HEK293T (cell line): ENCODE measurements around the gene ACADSB.

Source experiments
- CTCF ChIA-PET: fragments of 350-600 bp; formaldehyde crosslinking; extraction: SDS; loops from one replicate; lab custom pipeline; 2021; ENCODE audit warnings: antibody characterized with exemption, inconsistent platforms; lab: Yijun Ruan, JAX
- POLR2A ChIA-PET: fragments of 350-600 bp; formaldehyde crosslinking; extraction: SDS; loops from one replicate; lab custom pipeline; 2020; ENCODE audit warnings: antibody characterized with exemption, inconsistent platforms; lab: Yijun Ruan, JAX
- DNase-seq: peaks from one replicate; pipeline ENCODE4 v3.0.0; 2012; ENCODE audit warnings: mixed read lengths; ENCODE audit errors: extremely low spot score
- ARNT ChIP-seq: fragments of 450-650 bp; IDR thresholded peaks from 2 replicates; pipeline ENCODE4 v1.6.1; 2017; ENCODE audit warnings: mild to moderate bottlenecking
- BHLHE40 ChIP-seq: fragments of 450-650 bp; IDR thresholded peaks from 2 replicates; pipeline ENCODE4 v1.6.1; 2016; ENCODE audit warnings: mild to moderate bottlenecking, moderate library complexity, borderline replicate concordance
- CTBP1 ChIP-seq: fragments of 450-650 bp; IDR thresholded peaks from 2 replicates; pipeline ENCODE4 v1.6.1; 2016; ENCODE audit warnings: borderline replicate concordance
- ELF4 ChIP-seq: fragments of 450-650 bp; IDR thresholded peaks from 2 replicates; pipeline ENCODE4 v1.6.1; 2017; ENCODE audit warnings: antibody characterized with exemption
- FOXA1 ChIP-seq: fragments of 450-650 bp; IDR thresholded peaks from 2 replicates; pipeline ENCODE4 v1.6.1; 2016; ENCODE audit warnings: mild to moderate bottlenecking
- FOXK2 ChIP-seq: fragments of 450-650 bp; IDR thresholded peaks from 2 replicates; pipeline ENCODE4 v1.6.1; 2016; ENCODE audit warnings: mild to moderate bottlenecking
- FOXM1 ChIP-seq: fragments of 450-650 bp; IDR thresholded peaks from 2 replicates; pipeline ENCODE4 v1.6.1; 2017; ENCODE audit warnings: mild to moderate bottlenecking, borderline replicate concordance
- HDGF ChIP-seq: fragments of 450-650 bp; IDR thresholded peaks from 2 replicates; pipeline ENCODE4 v1.6.1; 2017; ENCODE audit warnings: antibody characterized with exemption, borderline replicate concordance
- L3MBTL2 ChIP-seq: fragments of 450-650 bp; conservative IDR thresholded peaks from 2 replicates; pipeline ENCODE4 v1.6.1; 2016; ENCODE audit warnings: mild to moderate bottlenecking
- LEF1 ChIP-seq: fragments of 450-650 bp; IDR thresholded peaks from 2 replicates; pipeline ENCODE4 v1.6.1; 2017; ENCODE audit warnings: mild to moderate bottlenecking, borderline replicate concordance
- NFRKB ChIP-seq: fragments of 450-650 bp; IDR thresholded peaks from 2 replicates; pipeline ENCODE4 v1.6.1; 2016; ENCODE audit warnings: mild to moderate bottlenecking, moderate library complexity
- PKNOX1 ChIP-seq: fragments of 450-650 bp; IDR thresholded peaks from 2 replicates; pipeline ENCODE4 v1.6.1; 2016
- SP1 ChIP-seq: fragments of 450-650 bp; IDR thresholded peaks from 2 replicates; pipeline ENCODE4 v1.6.1; 2017
- SUZ12 ChIP-seq: fragments of 450-650 bp; IDR thresholded peaks from 2 replicates; pipeline ENCODE4 v1.6.1; 2016; ENCODE audit warnings: mild to moderate bottlenecking
- TARDBP ChIP-seq: fragments of 450-650 bp; IDR thresholded peaks from 2 replicates; pipeline ENCODE4 v1.6.1; 2016
- ZNF384 ChIP-seq: fragments of 450-650 bp; IDR thresholded peaks from 2 replicates; pipeline ENCODE4 v1.6.1; 2016

ACADSB gene

GRCh38 chr10:122988501-122988900 lies 20.3 kb upstream of the ACADSB start:
- no peak for DNase-seq
- TF ChIP-seq NFRKB (no peak), ZNF384 (no peak), TARDBP (no peak)
- ChIA-PET POLR2A (no interaction called here), CTCF (no interaction called here)

- POLR2A ChIA-PET: interaction anchor here (1.0 to 1.7 kb wide), 2 partner anchors 10 to 18 kb away, joined by 4 to 5 read pairs; partner anchors contain the start of gene PSTK
- TF ChIP-seq SUZ12 (no peak), PKNOX1 (peak; percentile 39; the same call in 1 of the 2 replicates)
- CTCF ChIA-PET: interaction anchor here (0.6 kb wide), 1 partner anchor 562 kb away, joined by 3 read pairs; no protein-coding TSS in a partner anchor
Observed at GRCh38 chr10:122990278-122990677, 18.5 kb upstream of the ACADSB start.

GRCh38 chr10:122992031-122992585 lies 16.7 kb upstream of the ACADSB start:
- no peak for TF ChIP-seq HDGF
- no peak for TF ChIP-seq FOXK2
- no peak for TF ChIP-seq BHLHE40
- no peak for TF ChIP-seq NFRKB
- TF ChIP-seq ARNT: no peak
- TF ChIP-seq ZNF384: no peak
- no peak for TF ChIP-seq SUZ12
- TF ChIP-seq LEF1: no peak
- ChIA-PET POLR2A (interaction anchor here (1.8 kb wide), 1 partner anchor 12 kb away, joined by 8 read pairs; the partner anchor contains the start of gene PSTK), CTCF (no interaction called here)
- DNase-seq: no peak

More at GRCh38 chr10:122990278-122990677, 18.5 kb upstream of the ACADSB start:
- DNase-seq: no peak

- no peak for DNase-seq
- ChIA-PET POLR2A (no interaction called here), CTCF (no interaction called here)
- TF ChIP-seq HDGF (no peak), FOXA1 (no peak), L3MBTL2 (no peak), FOXM1 (no peak), ZNF384 (no peak), NFRKB (no peak), FOXK2 (no peak), PKNOX1 (no peak), ARNT (no peak), LEF1 (no peak)
Observed at GRCh38 chr10:122993797-122994336, 14.9 kb upstream of the ACADSB start.

GRCh38 chr10:122995936-122996335 lies 12.9 kb upstream of the ACADSB start:
- CTCF ChIA-PET: no interaction called here
- TF ChIP-seq LEF1: no peak
- TF ChIP-seq TARDBP: no peak
- no peak for TF ChIP-seq NFRKB
- TF ChIP-seq L3MBTL2: no peak
- no peak for TF ChIP-seq HDGF
- no peak for TF ChIP-seq PKNOX1
- TF ChIP-seq FOXA1: no peak
- POLR2A ChIA-PET: no interaction called here
- DNase-seq: no peak

GRCh38 chr10:122997864-122998263 lies 10.9 kb upstream of the ACADSB start:
- no peak for DNase-seq
- TF ChIP-seq BHLHE40 (no peak), L3MBTL2 (no peak), ELF4 (no peak), FOXK2 (no peak), FOXA1 (no peak), SP1 (no peak), HDGF (no peak), LEF1 (no peak)
- ChIA-PET POLR2A (interaction anchor here (2.9 kb wide), 1 partner anchor 10 kb away, joined by 14 read pairs; the partner anchor contains the start of genes ACADSB and IKZF5), CTCF (no interaction called here)

- CTCF ChIA-PET: interaction anchor here (1.4 kb wide), 1 partner anchor 9 kb away, joined by 3 read pairs; no protein-coding TSS in a partner anchor
- POLR2A ChIA-PET: interaction anchor here (2.9 kb wide), 1 partner anchor 10 kb away, joined by 14 read pairs; the partner anchor contains the start of genes ACADSB and IKZF5
- DNase-seq: no peak
- no peak for TF ChIP-seq FOXM1
- no peak for TF ChIP-seq ZNF384
- TF ChIP-seq SUZ12: no peak
- no peak for TF ChIP-seq HDGF
- no peak for TF ChIP-seq NFRKB
- no peak for TF ChIP-seq CTBP1
- TF ChIP-seq L3MBTL2: no peak
- TF ChIP-seq TARDBP: no peak
- TF ChIP-seq ELF4: no peak
- TF ChIP-seq LEF1: no peak
- TF ChIP-seq SP1: no peak
- no peak for TF ChIP-seq ARNT
Observed at GRCh38 chr10:122998360-122998917, 10.4 kb upstream of the ACADSB start.
